ENCODE results near the gene COMMD2.

Gene COMMD2

GRCh38 chr3:149752051-149752787 lies at the start of gene COMMD2:
TSS of gene COMMD2 (minus strand) at chr3:149752489. CDS start at chr3:149752444, 45 bp downstream.
- FAIRE-seq = peak; percentile 85
- DNase-seq (ENCODE audit: insufficient read length, low spot score) = peak; percentile 72

- no peak for FAIRE-seq
- DNase-seq (ENCODE audit: insufficient read length, low spot score) = no peak
Measured at GRCh38 chr3:149801639-149802038, 49.4 kb upstream of the COMMD2 start.

- FAIRE-seq (no peak), DNase-seq (ENCODE audit: insufficient read length, low spot score) (no peak)
Measured at GRCh38 chr3:149801195-149801594, 48.9 kb upstream of the COMMD2 start.

- FAIRE-seq = no peak
- no peak for DNase-seq (ENCODE audit: insufficient read length, low spot score)
Measured at GRCh38 chr3:149800693-149801092, 48.4 kb upstream of the COMMD2 start.

GRCh38 chr3:149796026-149796425 lies 43.7 kb upstream of the COMMD2 start:
- no peak for FAIRE-seq
- DNase-seq (ENCODE audit: insufficient read length, low spot score) = no peak

- DNase-seq (ENCODE audit: insufficient read length, low spot score) (no peak), FAIRE-seq (no peak)
Measured at GRCh38 chr3:149792452-149793270, 40.4 kb upstream of the COMMD2 start, which contains the start of gene ANKUB1. TSS of gene ANKUB1 (minus strand) at chr3:149792554. CDS start at chr3:149792366, 188 bp downstream.

- DNase-seq (ENCODE audit: insufficient read length, low spot score) (no peak), FAIRE-seq (no peak)
Measured at GRCh38 chr3:149790698-149791097, 38.4 kb upstream of the COMMD2 start.

GRCh38 chr3:149790268-149790667 lies 38.0 kb upstream of the COMMD2 start:
- no peak for DNase-seq (ENCODE audit: insufficient read length, low spot score)
- no peak for FAIRE-seq

- DNase-seq (ENCODE audit: insufficient read length, low spot score) = peak; percentile 47
- peak; percentile 78 for FAIRE-seq
Measured at GRCh38 chr3:149784064-149784704, 31.9 kb upstream of the COMMD2 start.

GRCh38 chr3:149783576-149783975 lies 31.3 kb upstream of the COMMD2 start:
- FAIRE-seq (no peak), DNase-seq (ENCODE audit: insufficient read length, low spot score) (peak; percentile 51)

- FAIRE-seq (no peak), DNase-seq (ENCODE audit: insufficient read length, low spot score) (no peak)
Measured at GRCh38 chr3:149781741-149782140, 29.5 kb upstream of the COMMD2 start.

- FAIRE-seq = no peak
- DNase-seq (ENCODE audit: insufficient read length, low spot score) = no peak
Measured at GRCh38 chr3:149781211-149781610, 28.9 kb upstream of the COMMD2 start.

GRCh38 chr3:149777414-149778214 lies 25.3 kb upstream of the COMMD2 start:
- no peak for DNase-seq (ENCODE audit: insufficient read length, low spot score)
- FAIRE-seq = no peak

GRCh38 chr3:149776170-149776569 lies 23.9 kb upstream of the COMMD2 start:
- DNase-seq (ENCODE audit: insufficient read length, low spot score) (no peak), FAIRE-seq (no peak)

GRCh38 chr3:149772861-149773260 lies 20.6 kb upstream of the COMMD2 start:
- DNase-seq (ENCODE audit: insufficient read length, low spot score) (no peak), FAIRE-seq (no peak)

- DNase-seq (ENCODE audit: insufficient read length, low spot score) = peak; percentile 55
Measured at GRCh38 chr3:149771652-149772271, 19.5 kb upstream of the COMMD2 start.

GRCh38 chr3:149770246-149770645 lies 18.0 kb upstream of the COMMD2 start:
- no peak for FAIRE-seq
- DNase-seq (ENCODE audit: insufficient read length, low spot score) = no peak

More at GRCh38 chr3:149771652-149772271, 19.5 kb upstream of the COMMD2 start:
- FAIRE-seq = no peak

GRCh38 chr3:149768704-149769103 lies 16.4 kb upstream of the COMMD2 start:
- DNase-seq (ENCODE audit: insufficient read length, low spot score) (no peak), FAIRE-seq (no peak)

- no peak for FAIRE-seq
- no peak for DNase-seq (ENCODE audit: insufficient read length, low spot score)
Measured at GRCh38 chr3:149767720-149768119, 15.4 kb upstream of the COMMD2 start.

- no peak for FAIRE-seq
- peak; percentile 30 for DNase-seq (ENCODE audit: insufficient read length, low spot score)
Measured at GRCh38 chr3:149765762-149766334, 13.6 kb upstream of the COMMD2 start.

Data from HTR-8/SVneo (cell line).